ENCODE data around the gene INSRR. TPM values are rescaled to one million over a fixed set of nuclear protein-coding genes. Genes with fewer than 3 reads are reported as not detected.
A peak's percentile ranks its signal among the peaks of the same experiment; 100 is the strongest.

Gene INSRR
- total RNA-seq, 4 donors from 2014 or later = under 0.01 to 0.60 (median 0.20) TPM

GRCh38 chr1:156815307-156815826, 43.5 kb downstream of the INSRR start:
- DNase-seq (ENCODE audit: low spot score in 2 of 2) = peak; percentile 26 to 50

GRCh38 chr1:156814571-156815260, 44.2 kb downstream of the INSRR start:
- peaks cover 0 to 22% (median 15%) of the 10 kb centered on the region in 4 donors for H3K4me1 ChIP-seq
- TF ChIP-seq POLR2A (IDR thresholded peaks at IDR 0.05) = no peak
- TF ChIP-seq CTCF (IDR thresholded peaks at IDR 0.05) = no peak
- no peak for TF ChIP-seq EP300 (IDR thresholded peaks at IDR 0.05)
- no peaks in the 10 kb centered on the region for H3K36me3 ChIP-seq
- no peaks in the 10 kb centered on the region for H3K27me3 ChIP-seq
- 81 to 88% methylated on average over 7 of the region's 7 CpGs for WGBS, 2 donors
- DNase-seq (ENCODE audit: low spot score in 2 of 2) = no peak
- peak overlapping the region in 2 of 4 donors; percentile 61 to 68 for H3K27ac ChIP-seq
- H3K9me3 ChIP-seq = no peaks in the 10 kb centered on the region
- no peak overlapping the region for H3K4me3 ChIP-seq

More at GRCh38 chr1:156815307-156815826, 43.5 kb downstream of the INSRR start:
- Histone ChIP-seq H3K9me3 (no peaks in the 10 kb centered on the region), H3K27ac (peak overlapping the region in 2 of 4 donors; percentile 61 to 68), H3K36me3 (no peaks in the 10 kb centered on the region), H3K4me3 (no peak overlapping the region), H3K27me3 (no peaks in the 10 kb centered on the region), H3K4me1 (peaks cover 0 to 22% (median 15%) of the 10 kb centered on the region in 4 donors)
- no peak for TF ChIP-seq POLR2A (IDR thresholded peaks at IDR 0.05)
- TF ChIP-seq CTCF (IDR thresholded peaks at IDR 0.05) = peak in 1 of 5 experiments; percentile 9
- TF ChIP-seq EP300 (IDR thresholded peaks at IDR 0.05) = peak in 1 of 2 donors; percentile 59
- 45 to 49% methylated on average over 5 of the region's 5 CpGs for WGBS, 2 donors

- DNase-seq (ENCODE audit: low spot score in 2 of 2) = peak; percentile 33 to 43
- Histone ChIP-seq H3K4me3 (peak overlapping the region; percentile 27 to 60 (median 54)), H3K4me1 (peaks cover 0 to 22% (median 15%) of the 10 kb centered on the region in 4 donors), H3K27me3 (no peaks in the 10 kb centered on the region), H3K9me3 (no peaks in the 10 kb centered on the region), H3K36me3 (no peaks in the 10 kb centered on the region), H3K27ac (peak overlapping the region in 2 of 4 donors; percentile 44 to 45)
- TF ChIP-seq EP300 (IDR thresholded peaks at IDR 0.05) (no peak), CTCF (IDR thresholded peaks at IDR 0.05) (peak; percentile 48 to 76 (median 63)), POLR2A (IDR thresholded peaks at IDR 0.05) (no peak)
- 13 to 22% methylated on average over 27 to 29 of the region's 60 CpGs for WGBS, 2 donors
Observed at GRCh38 chr1:156813750-156814570, 45.0 kb downstream of the INSRR start.

- 33 to 36% methylated on average over 10 of the region's 10 CpGs for WGBS, 2 donors
- H3K4me1 ChIP-seq = peaks cover 0 to 22% (median 15%) of the 10 kb centered on the region in 4 donors
Observed at GRCh38 chr1:156813298-156813697, 45.6 kb downstream of the INSRR start.

More at GRCh38 chr1:156813298-156813697, 45.6 kb downstream of the INSRR start:
- TF ChIP-seq POLR2A (IDR thresholded peaks at IDR 0.05) = no peak
- TF ChIP-seq CTCF (IDR thresholded peaks at IDR 0.05) = no peak
- TF ChIP-seq EP300 (IDR thresholded peaks at IDR 0.05) = no peak
- Histone ChIP-seq H3K4me3 (peak overlapping the region; percentile 27 to 60 (median 54)), H3K36me3 (no peaks in the 10 kb centered on the region), H3K9me3 (no peaks in the 10 kb centered on the region), H3K27me3 (no peaks in the 10 kb centered on the region), H3K27ac (peak overlapping the region in 1 of 4 donors; percentile 44)
- no peak for DNase-seq (ENCODE audit: low spot score in 2 of 2)
